NCI-H2171 (cell line): ENCODE data around the gene PLET1.
"Not testable (repeated sequence)": the region's sequence is repeated elsewhere in the genome, so short reads cannot be mapped to it uniquely, and the experiment has no call there.

ENCODE experiments used
- DNase-seq: peaks from one replicate; lab custom pipeline; 2025; lab: John Stamatoyannopoulos, UW

Gene PLET1

DNA sequence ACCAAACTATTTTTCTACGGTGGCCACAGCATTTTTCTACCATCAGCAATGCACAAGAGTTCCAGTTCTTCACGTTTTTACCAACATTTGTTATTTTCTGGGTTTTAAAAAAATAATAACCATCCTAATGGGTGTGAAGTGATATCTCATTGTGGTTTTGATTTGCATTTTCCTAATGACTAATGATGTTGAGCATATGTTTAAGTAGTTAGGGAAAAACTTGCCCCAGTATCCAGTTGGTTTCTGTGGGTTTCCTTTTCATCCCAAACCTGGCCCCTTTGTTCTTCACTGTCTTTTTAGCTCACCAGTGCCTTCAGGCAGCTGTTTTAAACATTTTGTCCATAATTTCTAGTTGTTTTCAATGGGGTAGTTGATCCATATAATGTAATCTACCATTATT lies 49.1 kb downstream of the PLET1 start:
- no peak for DNase-seq

DNA sequence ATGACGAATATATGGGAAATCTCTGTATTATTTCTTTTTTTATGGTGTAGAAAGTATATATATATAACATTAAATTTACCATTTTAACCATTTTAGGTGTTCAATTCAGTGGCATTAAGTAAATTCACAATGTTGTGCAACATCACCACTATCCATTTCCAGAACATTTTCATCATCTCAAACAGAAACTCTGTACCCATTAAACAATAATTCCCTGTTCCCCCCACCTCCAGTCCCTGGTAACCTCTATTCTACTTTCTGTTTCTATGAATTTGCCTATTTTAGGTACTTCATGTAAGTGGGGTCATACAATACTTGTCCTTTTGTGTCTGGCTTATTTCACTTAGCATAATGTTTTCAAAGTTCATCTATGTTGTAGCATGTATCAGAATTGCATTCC lies 49.8 kb downstream of the PLET1 start:
- DNase-seq, result no peak

DNA sequence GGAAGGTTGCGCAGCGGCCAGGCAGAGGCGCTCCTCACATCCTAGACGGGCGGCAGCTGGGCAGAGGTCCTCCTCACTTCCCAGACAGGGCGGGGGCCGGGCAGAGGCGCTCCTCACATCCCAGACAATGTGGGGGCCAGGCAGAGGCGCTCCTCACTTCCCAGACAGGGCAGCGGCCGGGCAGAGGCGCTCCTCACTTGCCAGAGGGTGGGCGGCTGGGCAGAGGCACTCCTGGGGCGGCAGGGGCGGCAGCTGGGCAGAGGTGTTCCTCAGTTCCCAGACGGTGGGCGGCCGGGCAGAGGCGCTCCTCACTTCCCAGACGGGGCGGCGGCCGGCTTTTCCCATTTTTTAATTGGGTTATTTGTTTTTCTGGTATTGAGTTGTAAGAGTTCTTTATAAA lies 54.6 kb downstream of the PLET1 start:
- no peak for DNase-seq

DNA sequence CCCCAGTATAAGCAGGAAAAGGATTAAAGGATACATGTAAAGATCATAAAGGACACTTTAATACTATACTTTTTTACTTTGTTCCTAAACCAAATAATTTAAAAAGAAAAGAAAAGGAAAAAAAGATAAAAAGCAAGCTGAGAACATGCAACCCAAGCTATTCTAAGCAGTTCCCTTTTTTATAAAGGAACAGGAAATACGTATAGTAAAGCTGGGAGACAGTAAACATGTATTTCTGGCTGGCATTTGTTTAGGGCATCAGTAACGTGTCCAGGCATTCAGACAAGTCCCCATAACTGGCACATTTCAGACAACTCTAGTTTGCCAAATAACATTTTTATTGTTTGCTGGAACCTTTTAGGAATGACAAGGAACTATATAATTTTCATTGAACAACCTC lies 60.4 kb downstream of the PLET1 start:
- no peak for DNase-seq

DNA sequence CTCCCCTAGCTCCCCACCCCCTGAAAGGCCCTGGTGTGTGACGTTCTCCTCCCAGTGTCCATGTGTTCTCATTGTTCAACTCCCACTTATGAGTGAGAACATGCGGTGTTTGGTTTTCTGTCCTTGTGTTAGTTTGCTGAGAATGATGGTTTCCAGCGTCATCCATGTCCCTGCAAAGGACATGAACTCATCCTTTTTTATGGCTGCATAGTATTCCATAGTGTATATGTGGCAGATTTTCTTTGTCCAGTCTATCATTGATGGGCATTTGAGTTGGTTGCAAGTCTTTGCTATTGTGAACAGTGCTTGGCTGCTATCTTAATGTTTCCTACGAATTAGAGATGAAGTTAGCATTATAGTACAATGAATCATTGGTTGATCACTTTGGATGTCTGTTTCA lies 61.6 kb downstream of the PLET1 start:
- not testable (repeated sequence) for DNase-seq
